ENCODE measurements around the gene BCAT1. TPM values are rescaled to one million over a fixed set of nuclear protein-coding genes. Genes with fewer than 3 reads are reported as not detected.

Gene BCAT1
- total and polyA plus RNA-seq, 2 experiments from 2014 or later = 53.6 to 181 TPM

DNA sequence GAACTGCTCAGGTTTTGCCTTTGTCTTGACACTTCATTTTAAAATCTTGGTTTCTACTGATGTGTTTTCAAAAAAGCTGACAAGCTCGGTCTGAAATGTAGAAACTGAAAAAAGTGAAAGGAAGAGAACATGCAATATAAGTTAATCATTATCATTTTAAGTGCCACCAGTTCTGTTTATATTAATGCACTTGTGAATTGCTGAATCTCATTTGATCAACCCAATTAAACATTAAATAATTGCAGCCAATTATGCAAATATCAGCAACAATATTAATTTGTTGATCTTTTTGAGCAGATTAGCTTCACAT, 133.8 kb downstream of the BCAT1 start (continued):
- no peak for TF ChIP-seq CREB1 (CRISPR knock-in tag; IDR thresholded peaks at IDR 0.05; ENCODE audit: low read depth)

DNA sequence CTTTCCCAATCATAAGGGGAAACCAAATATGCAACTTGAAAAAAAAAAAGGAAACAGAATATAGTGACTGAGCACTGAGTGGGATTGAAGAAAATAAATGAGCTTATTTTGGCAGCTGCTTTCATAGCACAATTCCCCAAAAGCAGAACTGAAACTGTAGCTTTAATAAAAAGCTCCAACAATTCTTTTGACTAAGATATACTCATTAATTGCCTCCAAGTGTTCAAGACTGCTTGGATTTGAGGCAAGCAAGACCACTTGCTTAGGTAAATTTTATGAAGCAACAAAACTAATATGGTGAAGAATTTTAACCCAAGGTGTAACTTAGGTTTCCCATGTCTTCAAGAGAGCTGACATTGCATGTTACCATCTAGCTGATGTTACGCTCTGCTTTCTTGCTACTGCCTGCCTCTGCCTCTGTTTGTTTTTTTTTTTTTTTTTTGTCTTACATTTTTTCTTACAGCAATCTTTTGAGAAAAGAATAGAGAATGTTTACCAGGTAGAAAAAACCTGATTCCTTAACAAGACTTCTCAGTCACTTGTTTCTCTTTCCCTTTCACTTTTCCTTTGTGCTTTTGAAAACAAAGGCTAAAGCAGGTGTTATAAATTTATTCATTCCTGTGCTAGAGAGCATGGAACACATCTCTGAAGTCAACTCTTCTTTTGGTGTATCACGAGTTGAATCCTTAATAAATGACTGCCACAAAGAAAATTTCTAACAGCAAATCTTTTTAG, 134.4 kb downstream of the BCAT1 start:
- Histone ChIP-seq H3K27ac (ENCODE audit: low read depth) (no peak overlapping the region), H3K36me3 (ENCODE audit: insufficient read depth) (peaks cover 23% of the 10 kb centered on the region; the same call in 1 of the 2 replicates), H3K4me1 (ENCODE audit: insufficient read depth) (no peaks in the 10 kb centered on the region), H3K4me2 (no peak overlapping the region), H3K27me3 (ENCODE audit: insufficient read depth) (no peaks in the 10 kb centered on the region), H3F3A (replicated peaks; ENCODE audit: low read depth) (no peaks in the 10 kb centered on the region), H3K79me2 (replicated peaks; ENCODE audit: insufficient read depth) (no peaks in the 10 kb centered on the region), H3K4me3 (no peak overlapping the region), H4K20me1 (replicated peaks; ENCODE audit: insufficient read depth) (no peaks in the 10 kb centered on the region), H3K9me2 (ENCODE audit: insufficient read depth) (no peaks in the 10 kb centered on the region), H2AFZ (no peak overlapping the region)
- TF ChIP-seq JUNB (IDR thresholded peaks at IDR 0.05; ENCODE audit: unreplicated experiment) (no peak), STAT1 (IDR thresholded peaks at IDR 0.05; ENCODE audit: unreplicated experiment) (no peak)
- H3K9me3 Mint-ChIP-seq = peaks cover under 1% of the 10 kb centered on the region; the same call in 1 of the 3 replicates
- DNase-seq (ENCODE audit: low spot score) (no peak), ATAC-seq (no peak)
- no peaks in the 10 kb centered on the region for H3K4me1 Mint-ChIP-seq
- peaks cover 1% of the 10 kb centered on the region for H3K27me3 Mint-ChIP-seq (ENCODE audit: insufficient read depth, low read depth, poor library complexity)
- peaks cover 55% of the 10 kb centered on the region for H3K36me3 Mint-ChIP-seq (ENCODE audit: low read depth)
- H3K4me3 Mint-ChIP-seq = no peak overlapping the region
- H3K27ac Mint-ChIP-seq = no peak overlapping the region

DNA sequence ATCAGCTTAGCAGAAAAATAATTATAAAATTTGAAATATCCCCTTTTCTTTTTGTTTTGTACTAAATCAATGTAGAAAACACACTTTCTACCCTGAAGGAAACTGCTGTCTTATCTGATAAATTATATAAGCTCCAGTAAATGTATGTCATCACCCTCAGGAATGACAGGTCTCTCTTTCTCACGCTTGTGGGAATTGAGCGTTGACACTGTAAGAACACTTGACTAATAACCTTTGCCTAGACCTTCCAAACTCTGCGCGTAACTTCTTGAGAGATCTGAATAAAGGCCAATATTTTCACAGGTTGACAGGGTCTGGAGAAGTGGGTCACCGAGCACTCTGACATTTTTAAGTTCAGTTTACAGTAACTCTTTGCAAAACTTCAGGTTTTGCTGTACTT, 138.5 kb downstream of the BCAT1 start:
- H3K4me3 ChIP-seq = no peak overlapping the region
- H3K4me1 ChIP-seq (ENCODE audit: insufficient read depth) = no peaks in the 10 kb centered on the region
- H3K27ac ChIP-seq (ENCODE audit: low read depth) = no peak overlapping the region
- H4K20me1 ChIP-seq (replicated peaks; ENCODE audit: insufficient read depth) = no peaks in the 10 kb centered on the region
- DNase-seq (ENCODE audit: low spot score) (no peak), ATAC-seq (no peak)
- no peak overlapping the region for H2AFZ ChIP-seq
- no peaks in the 10 kb centered on the region for H3K4me1 Mint-ChIP-seq
- peaks cover 9% of the 10 kb centered on the region; the same call in 1 of the 3 replicates for H3K9me3 Mint-ChIP-seq
- H3K27me3 Mint-ChIP-seq (ENCODE audit: insufficient read depth, low read depth, poor library complexity) = peaks cover 11% of the 10 kb centered on the region
- H3K27me3 ChIP-seq (ENCODE audit: insufficient read depth) = no peaks in the 10 kb centered on the region
- H3F3A ChIP-seq (replicated peaks; ENCODE audit: low read depth) = no peaks in the 10 kb centered on the region
- H3K4me3 Mint-ChIP-seq = no peak overlapping the region
- H3K79me2 ChIP-seq (replicated peaks; ENCODE audit: insufficient read depth) = no peaks in the 10 kb centered on the region
- H3K36me3 ChIP-seq (ENCODE audit: insufficient read depth) = peaks cover 6% of the 10 kb centered on the region; the same call in 1 of the 2 replicates
- H3K27ac Mint-ChIP-seq = no peak overlapping the region
- peaks cover 30% of the 10 kb centered on the region for H3K36me3 Mint-ChIP-seq (ENCODE audit: low read depth)
- H3K9me2 ChIP-seq (ENCODE audit: insufficient read depth) = no peaks in the 10 kb centered on the region
- no peak overlapping the region for H3K4me2 ChIP-seq
- no peak for TF ChIP-seq NANOG (IDR thresholded peaks at IDR 0.05; ENCODE audit: borderline replicate concordance)
- no peak for TF ChIP-seq CREB1 (CRISPR knock-in tag; IDR thresholded peaks at IDR 0.05; ENCODE audit: low read depth)
- TF ChIP-seq POLR2AphosphoS5 (IDR thresholded peaks at IDR 0.05; ENCODE audit: low read depth) = no peak
- no peak for TF ChIP-seq STAT1 (IDR thresholded peaks at IDR 0.05; ENCODE audit: unreplicated experiment)
- no peak for TF ChIP-seq CTCF (conservative IDR thresholded peaks at IDR 0.05; ENCODE audit: low read depth in 2 of 2)
- TF ChIP-seq ZNF331 (CRISPR knock-in tag; IDR thresholded peaks at IDR 0.05; ENCODE audit: low read depth) = no peak
- TF ChIP-seq, protein P1, sequence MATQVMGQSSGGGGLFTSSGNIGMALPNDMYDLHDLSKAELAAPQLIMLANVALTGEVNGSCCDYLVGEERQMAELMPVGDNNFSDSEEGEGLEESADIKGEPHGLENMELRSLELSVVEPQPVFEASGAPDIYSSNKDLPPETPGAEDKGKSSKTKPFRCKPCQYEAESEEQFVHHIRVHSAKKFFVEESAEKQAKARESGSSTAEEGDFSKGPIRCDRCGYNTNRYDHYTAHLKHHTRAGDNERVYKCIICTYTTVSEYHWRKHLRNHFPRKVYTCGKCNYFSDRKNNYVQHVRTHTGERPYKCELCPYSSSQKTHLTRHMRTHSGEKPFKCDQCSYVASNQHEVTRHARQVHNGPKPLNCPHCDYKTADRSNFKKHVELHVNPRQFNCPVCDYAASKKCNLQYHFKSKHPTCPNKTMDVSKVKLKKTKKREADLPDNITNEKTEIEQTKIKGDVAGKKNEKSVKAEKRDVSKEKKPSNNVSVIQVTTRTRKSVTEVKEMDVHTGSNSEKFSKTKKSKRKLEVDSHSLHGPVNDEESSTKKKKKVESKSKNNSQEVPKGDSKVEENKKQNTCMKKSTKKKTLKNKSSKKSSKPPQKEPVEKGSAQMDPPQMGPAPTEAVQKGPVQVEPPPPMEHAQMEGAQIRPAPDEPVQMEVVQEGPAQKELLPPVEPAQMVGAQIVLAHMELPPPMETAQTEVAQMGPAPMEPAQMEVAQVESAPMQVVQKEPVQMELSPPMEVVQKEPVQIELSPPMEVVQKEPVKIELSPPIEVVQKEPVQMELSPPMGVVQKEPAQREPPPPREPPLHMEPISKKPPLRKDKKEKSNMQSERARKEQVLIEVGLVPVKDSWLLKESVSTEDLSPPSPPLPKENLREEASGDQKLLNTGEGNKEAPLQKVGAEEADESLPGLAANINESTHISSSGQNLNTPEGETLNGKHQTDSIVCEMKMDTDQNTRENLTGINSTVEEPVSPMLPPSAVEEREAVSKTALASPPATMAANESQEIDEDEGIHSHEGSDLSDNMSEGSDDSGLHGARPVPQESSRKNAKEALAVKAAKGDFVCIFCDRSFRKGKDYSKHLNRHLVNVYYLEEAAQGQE (IDR thresholded peaks at IDR 0.05; ENCODE audit: unreplicated experiment) = no peak
